HepG2 (cell line): Measurements from ENCODE around the gene SCYL1. TPM values are rescaled to one million over a fixed set of nuclear protein-coding genes. Genes with fewer than 3 reads are reported as not detected.
A peak's percentile ranks its signal among the peaks of the same experiment; 100 is the strongest.

ENCODE experiments used
- FIP1L1 ChIP-seq: fragments of 200-400 bp; formaldehyde crosslinking; IDR thresholded peaks from 2 replicates; pipeline ENCODE4 v1.6.1; 2018; ENCODE audit warnings: low read depth, mild to moderate bottlenecking, low read length, moderate library complexity, borderline replicate concordance; ENCODE audit not compliant: insufficient read depth
- GATAD2A ChIP-seq: IDR thresholded peaks from 2 replicates; pipeline ENCODE4 v1.6.1; 2016
- HNRNPH1 ChIP-seq: fragments of 200-400 bp; formaldehyde crosslinking; optimal IDR thresholded peaks from 2 replicates; pipeline ENCODE3; 2017; ENCODE audit warnings: mild to moderate bottlenecking, low read depth, low read length
- NFE2 ChIP-seq: sonication (generic); formaldehyde crosslinking; IDR thresholded peaks from 2 replicates; pipeline ENCODE4 v1.4.0; 2020; ENCODE audit warnings: missing genetic modification reagents
- NONO ChIP-seq, 2 experiments: fragments of 450-650 bp in 1 of 2; sonication (generic) in 1 of 2; formaldehyde crosslinking in 1 of 2; IDR thresholded peaks in 1 of 2; conservative IDR thresholded peaks in 1 of 2; 2 replicates each; pipeline versions ENCODE4 v1.6.1 to v1.8.0; 2017 to 2022; ENCODE audit warnings: mild to moderate bottlenecking in 1 of 2, missing genetic modification reagents in 1 of 2, moderate library complexity in 1 of 2
- RBFOX2 ChIP-seq: fragments of 200-400 bp; formaldehyde crosslinking; IDR thresholded peaks from 2 replicates; pipeline ENCODE4 v1.6.1; 2017; ENCODE audit warnings: low read depth, mild to moderate bottlenecking, low read length
- RORA ChIP-seq: sonication (generic); formaldehyde crosslinking; IDR thresholded peaks from 2 replicates; pipeline ENCODE4 v1.5.0; 2020; ENCODE audit warnings: mild to moderate bottlenecking, missing genetic modification reagents, moderate library complexity
- TSC22D2 ChIP-seq: sonication (generic); formaldehyde crosslinking; IDR thresholded peaks from 2 replicates; pipeline ENCODE4 v1.5.1; 2020; ENCODE audit warnings: missing genetic modification reagents, mild to moderate bottlenecking, borderline replicate concordance
- ZBTB1 ChIP-seq: sonication (generic); formaldehyde crosslinking; IDR thresholded peaks from 2 replicates; pipeline ENCODE4 v1.4.0; 2020; ENCODE audit warnings: missing genetic modification reagents, borderline replicate concordance
- ZBTB20 ChIP-seq: sonication (generic); formaldehyde crosslinking; IDR thresholded peaks from 2 replicates; pipeline ENCODE4 v1.8.1; 2023; ENCODE audit warnings: missing genetic modification reagents, low read depth, mild to moderate bottlenecking, borderline replicate concordance
- ZNF557 ChIP-seq: sonication (generic); formaldehyde crosslinking; IDR thresholded peaks from 2 replicates; pipeline ENCODE4 v1.4.0; 2020; ENCODE audit warnings: missing genetic modification reagents
- ZNF598 ChIP-seq: sonication (generic); formaldehyde crosslinking; IDR thresholded peaks from 2 replicates; pipeline ENCODE4 v1.5.1; 2020; ENCODE audit warnings: mild to moderate bottlenecking, missing genetic modification reagents, borderline replicate concordance
- ZNF7 ChIP-seq: IDR thresholded peaks from 2 replicates; pipeline ENCODE4 v1.6.1; 2016; ENCODE audit warnings: missing biosample characterization, missing genetic modification reagents
- ZNF724P ChIP-seq: sonication (generic); formaldehyde crosslinking; IDR thresholded peaks from 2 replicates; pipeline ENCODE4 v1.8.0; 2022; ENCODE audit warnings: missing genetic modification reagents, borderline replicate concordance
- ZNF781 ChIP-seq: sonication (generic); formaldehyde crosslinking; IDR thresholded peaks from 2 replicates; pipeline ENCODE4 v1.5.1; 2020; ENCODE audit warnings: borderline replicate concordance, mild to moderate bottlenecking, missing genetic modification reagents; ENCODE audit errors: not compliant biosample characterization
- ZNF879 ChIP-seq: sonication (generic); formaldehyde crosslinking; IDR thresholded peaks from 2 replicates; pipeline ENCODE4 v1.8.1; 2023; ENCODE audit warnings: missing genetic modification reagents
- polyA plus RNA-seq, 8 experiments: library from polyadenylated mRNA; depleted of rRNA in 3 of 8; stranded (reverse) in 7 of 8; unstranded in 1 of 8; fragments of >200 nt; fragmentation: Illumina TruSeq in 4 of 8; extraction: Trizol in 4 of 8; gene quantifications; 2 replicates each; pipeline versions ENCODE4 v1.2.1 to v1.2.3, GENCODE V29; 2011 to 2016; ENCODE audit warnings: low read depth in 4 of 8, missing spikeins in 1 of 8, mixed read lengths in 1 of 8; ENCODE audit not compliant: insufficient read depth in 1 of 8
- total RNA-seq, 5 experiments: library from RNA; depleted of rRNA; stranded (reverse); fragments of >200 nt; fragmentation: Illumina TruSeq; extraction: Trizol; gene quantifications; 2 replicates each; pipeline ENCODE4 v1.2.3, GENCODE V29; 2016; ENCODE audit warnings: low read depth in 1 of 5
- TF ChIP-seq, protein P1 (sequence below), 2 experiments: sonication (generic) in 1 of 2; formaldehyde crosslinking in 1 of 2; IDR thresholded peaks; 2 replicates each; pipeline versions ENCODE4 v1.6.1 to v1.9.0; 2014 to 2022; ENCODE audit warnings: antibody characterized with exemption in 1 of 2, borderline replicate concordance in 1 of 2, inconsistent platforms in 1 of 2, low read depth in 1 of 2, missing genetic modification reagents in 1 of 2
- TF ChIP-seq, protein P2 (sequence below): sonication (generic); formaldehyde crosslinking; IDR thresholded peaks from 2 replicates; pipeline ENCODE4 v1.4.0; 2020; ENCODE audit warnings: missing genetic modification reagents

Gene SCYL1
- total and polyA plus RNA-seq, 2 of the 13 experiments (the other 11 are each of a cell fraction or from before 2014, with no cell fraction given): 65.9 to 103 TPM

DNA sequence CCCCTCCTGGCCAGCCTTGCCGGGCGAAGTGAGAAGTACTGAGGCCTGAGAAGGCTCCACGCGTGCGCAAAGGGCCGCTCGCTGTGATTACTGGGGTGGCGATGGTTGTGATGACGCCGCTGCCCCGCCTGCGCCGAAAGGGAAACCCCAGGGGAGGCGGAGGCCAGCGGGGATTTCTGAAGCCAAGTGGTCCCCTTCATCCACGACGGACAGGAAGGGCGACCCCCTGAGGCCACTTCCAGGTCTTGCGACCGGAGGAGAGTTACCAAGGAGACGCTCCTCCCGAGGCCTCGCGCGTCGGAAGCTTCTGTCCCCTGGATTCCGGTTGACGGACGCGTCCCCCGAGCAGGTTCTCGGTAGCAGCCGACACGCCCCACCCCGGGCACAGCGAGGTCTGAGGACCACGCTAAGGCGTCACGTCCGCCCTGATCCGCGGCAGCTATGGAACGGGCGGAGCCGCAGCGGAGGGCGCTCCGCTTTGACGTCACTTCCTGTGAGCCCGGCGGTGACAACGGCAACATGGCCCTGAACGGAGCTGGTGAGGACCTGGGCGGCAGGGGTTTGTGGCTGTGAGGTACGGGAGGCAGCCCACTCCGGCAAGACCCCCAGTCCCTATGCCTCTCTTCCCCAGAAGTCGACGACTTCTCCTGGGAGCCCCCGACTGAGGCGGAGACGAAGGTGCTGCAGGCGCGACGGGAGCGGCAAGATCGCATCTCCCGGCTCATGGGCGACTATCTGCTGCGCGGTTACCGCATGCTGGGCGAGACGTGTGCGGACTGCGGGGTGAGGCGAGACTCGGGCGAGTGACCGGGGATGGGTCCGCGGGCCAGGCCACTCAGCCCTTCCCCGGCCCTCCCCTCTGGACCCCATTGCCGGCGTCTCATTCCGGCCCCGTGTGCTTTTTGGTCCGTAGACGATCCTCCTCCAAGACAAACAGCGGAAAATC is 45.4 kb downstream of the SCYL1 start, which contains the start of gene ZNRD2 (continued):
- peak; percentile 3; the same call in 1 of the 2 replicates for TF ChIP-seq ZNF724P (CRISPR knock-in tag)
- no peak for TF ChIP-seq ZNF7
- TF ChIP-seq, protein P1, sequence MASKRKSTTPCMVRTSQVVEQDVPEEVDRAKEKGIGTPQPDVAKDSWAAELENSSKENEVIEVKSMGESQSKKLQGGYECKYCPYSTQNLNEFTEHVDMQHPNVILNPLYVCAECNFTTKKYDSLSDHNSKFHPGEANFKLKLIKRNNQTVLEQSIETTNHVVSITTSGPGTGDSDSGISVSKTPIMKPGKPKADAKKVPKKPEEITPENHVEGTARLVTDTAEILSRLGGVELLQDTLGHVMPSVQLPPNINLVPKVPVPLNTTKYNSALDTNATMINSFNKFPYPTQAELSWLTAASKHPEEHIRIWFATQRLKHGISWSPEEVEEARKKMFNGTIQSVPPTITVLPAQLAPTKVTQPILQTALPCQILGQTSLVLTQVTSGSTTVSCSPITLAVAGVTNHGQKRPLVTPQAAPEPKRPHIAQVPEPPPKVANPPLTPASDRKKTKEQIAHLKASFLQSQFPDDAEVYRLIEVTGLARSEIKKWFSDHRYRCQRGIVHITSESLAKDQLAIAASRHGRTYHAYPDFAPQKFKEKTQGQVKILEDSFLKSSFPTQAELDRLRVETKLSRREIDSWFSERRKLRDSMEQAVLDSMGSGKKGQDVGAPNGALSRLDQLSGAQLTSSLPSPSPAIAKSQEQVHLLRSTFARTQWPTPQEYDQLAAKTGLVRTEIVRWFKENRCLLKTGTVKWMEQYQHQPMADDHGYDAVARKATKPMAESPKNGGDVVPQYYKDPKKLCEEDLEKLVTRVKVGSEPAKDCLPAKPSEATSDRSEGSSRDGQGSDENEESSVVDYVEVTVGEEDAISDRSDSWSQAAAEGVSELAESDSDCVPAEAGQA (IDR thresholded peaks at IDR 0.05; ENCODE audit: low read depth): peak; percentile 96
- TF ChIP-seq, protein P1 (CRISPR knock-in tag; IDR thresholded peaks at IDR 0.05; ENCODE audit: borderline replicate concordance): no peak
- peak; percentile 88 for TF ChIP-seq GATAD2A (CRISPR knock-in tag)
- TF ChIP-seq ZBTB1 (CRISPR knock-in tag): no peak
- no peak for TF ChIP-seq HNRNPH1
- no peak for TF ChIP-seq NFE2 (CRISPR knock-in tag)
- TF ChIP-seq NONO (IDR thresholded peaks at IDR 0.05): no peak
- TF ChIP-seq NONO (CRISPR knock-in tag; conservative IDR thresholded peaks at IDR 0.05): peak; percentile 94
- 0 out of 2 replicates have a peak, but pooled peaks have one; percentile 52 for TF ChIP-seq ZNF598 (CRISPR knock-in tag)
- no peak for TF ChIP-seq FIP1L1
- peak; percentile 92 for TF ChIP-seq RBFOX2
- TF ChIP-seq, protein P2, sequence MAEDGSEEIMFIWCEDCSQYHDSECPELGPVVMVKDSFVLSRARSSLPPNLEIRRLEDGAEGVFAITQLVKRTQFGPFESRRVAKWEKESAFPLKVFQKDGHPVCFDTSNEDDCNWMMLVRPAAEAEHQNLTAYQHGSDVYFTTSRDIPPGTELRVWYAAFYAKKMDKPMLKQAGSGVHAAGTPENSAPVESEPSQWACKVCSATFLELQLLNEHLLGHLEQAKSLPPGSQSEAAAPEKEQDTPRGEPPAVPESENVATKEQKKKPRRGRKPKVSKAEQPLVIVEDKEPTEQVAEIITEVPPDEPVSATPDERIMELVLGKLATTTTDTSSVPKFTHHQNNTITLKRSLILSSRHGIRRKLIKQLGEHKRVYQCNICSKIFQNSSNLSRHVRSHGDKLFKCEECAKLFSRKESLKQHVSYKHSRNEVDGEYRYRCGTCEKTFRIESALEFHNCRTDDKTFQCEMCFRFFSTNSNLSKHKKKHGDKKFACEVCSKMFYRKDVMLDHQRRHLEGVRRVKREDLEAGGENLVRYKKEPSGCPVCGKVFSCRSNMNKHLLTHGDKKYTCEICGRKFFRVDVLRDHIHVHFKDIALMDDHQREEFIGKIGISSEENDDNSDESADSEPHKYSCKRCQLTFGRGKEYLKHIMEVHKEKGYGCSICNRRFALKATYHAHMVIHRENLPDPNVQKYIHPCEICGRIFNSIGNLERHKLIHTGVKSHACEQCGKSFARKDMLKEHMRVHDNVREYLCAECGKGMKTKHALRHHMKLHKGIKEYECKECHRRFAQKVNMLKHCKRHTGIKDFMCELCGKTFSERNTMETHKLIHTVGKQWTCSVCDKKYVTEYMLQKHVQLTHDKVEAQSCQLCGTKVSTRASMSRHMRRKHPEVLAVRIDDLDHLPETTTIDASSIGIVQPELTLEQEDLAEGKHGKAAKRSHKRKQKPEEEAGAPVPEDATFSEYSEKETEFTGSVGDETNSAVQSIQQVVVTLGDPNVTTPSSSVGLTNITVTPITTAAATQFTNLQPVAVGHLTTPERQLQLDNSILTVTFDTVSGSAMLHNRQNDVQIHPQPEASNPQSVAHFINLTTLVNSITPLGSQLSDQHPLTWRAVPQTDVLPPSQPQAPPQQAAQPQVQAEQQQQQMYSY (CRISPR knock-in tag): peak; percentile 54; the same call in 1 of the 2 replicates
- TF ChIP-seq ZBTB20: peak; percentile 76; the same call in 1 of the 2 replicates
- TF ChIP-seq TSC22D2: peak; percentile 86; the same call in 1 of the 2 replicates
- peak; percentile 60 for TF ChIP-seq ZNF781 (CRISPR knock-in tag)
- no peak for TF ChIP-seq RORA (CRISPR knock-in tag)
- TF ChIP-seq ZNF879: no peak
- no peak for TF ChIP-seq ZNF557 (CRISPR knock-in tag)
